ENCODE results near the gene LVRN. TPM values are rescaled to one million over a fixed set of nuclear protein-coding genes. Genes with fewer than 3 reads are reported as not detected.
A peak's percentile ranks its signal among the peaks of the same experiment; 100 is the strongest.
"Not testable (repeated sequence)": the region's sequence is repeated elsewhere in the genome, so short reads cannot be mapped to it uniquely, and the experiment has no call there.

The LVRN gene
- total and polyA plus RNA-seq, 2 experiments from 2014 or later: 0.31 to 0.45 TPM

GRCh38 chr5:115928578-115929407 lies 33.5 kb upstream of the LVRN start:
- not testable (repeated sequence) for H3K4me1 ChIP-seq (ENCODE audit: insufficient read depth); H3K27ac Mint-ChIP-seq; H3K27me3 ChIP-seq (ENCODE audit: insufficient read depth); H3K4me1 Mint-ChIP-seq; H3K27me3 Mint-ChIP-seq (ENCODE audit: insufficient read depth, low read depth, poor library complexity); DNase-seq (ENCODE audit: low spot score); H3F3A ChIP-seq (replicated peaks; ENCODE audit: low read depth); H2AFZ ChIP-seq; H3K9me3 Mint-ChIP-seq; ATAC-seq; H3K4me2 ChIP-seq; H3K4me3 ChIP-seq; H3K36me3 Mint-ChIP-seq (ENCODE audit: low read depth); H3K9me2 ChIP-seq (ENCODE audit: insufficient read depth); H3K4me3 Mint-ChIP-seq; H3K79me2 ChIP-seq (replicated peaks; ENCODE audit: insufficient read depth); H3K27ac ChIP-seq (ENCODE audit: low read depth); H4K20me1 ChIP-seq (replicated peaks; ENCODE audit: insufficient read depth); H3K36me3 ChIP-seq (ENCODE audit: insufficient read depth)

- not testable (repeated sequence) for H3K27me3 ChIP-seq (ENCODE audit: insufficient read depth); H3K36me3 ChIP-seq (ENCODE audit: insufficient read depth); H3K4me2 ChIP-seq; H2AFZ ChIP-seq; H3K4me1 ChIP-seq (ENCODE audit: insufficient read depth); H3K79me2 ChIP-seq (replicated peaks; ENCODE audit: insufficient read depth); DNase-seq (ENCODE audit: low spot score); ATAC-seq; H3F3A ChIP-seq (replicated peaks; ENCODE audit: low read depth); H3K36me3 Mint-ChIP-seq (ENCODE audit: low read depth); H3K4me3 Mint-ChIP-seq; H3K9me2 ChIP-seq (ENCODE audit: insufficient read depth); H3K9me3 Mint-ChIP-seq; H4K20me1 ChIP-seq (replicated peaks; ENCODE audit: insufficient read depth); H3K4me1 Mint-ChIP-seq; H3K27ac Mint-ChIP-seq; H3K27me3 Mint-ChIP-seq (ENCODE audit: insufficient read depth, low read depth, poor library complexity); H3K4me3 ChIP-seq; H3K27ac ChIP-seq (ENCODE audit: low read depth)
Observed at GRCh38 chr5:115930171-115930570, 32.1 kb upstream of the LVRN start.

GRCh38 chr5:115930630-115931337 lies 31.5 kb upstream of the LVRN start:
- Histone ChIP-seq H3K4me2 (no peak overlapping the region), H2AFZ (no peak overlapping the region), H3K4me1 (ENCODE audit: insufficient read depth) (no peaks in the 10 kb centered on the region; the same call in 1 of the 2 replicates), H3F3A (replicated peaks; ENCODE audit: low read depth) (no peaks in the 10 kb centered on the region), H3K9me2 (ENCODE audit: insufficient read depth) (no peaks in the 10 kb centered on the region), H3K4me3 (no peak overlapping the region), H3K27ac (ENCODE audit: low read depth) (peak overlapping the region; percentile 3; the same call in 1 of the 2 replicates), H4K20me1 (replicated peaks; ENCODE audit: insufficient read depth) (no peaks in the 10 kb centered on the region), H3K36me3 (ENCODE audit: insufficient read depth) (no peaks in the 10 kb centered on the region), H3K79me2 (replicated peaks; ENCODE audit: insufficient read depth) (no peaks in the 10 kb centered on the region), H3K27me3 (ENCODE audit: insufficient read depth) (no peaks in the 10 kb centered on the region)
- DNase-seq (ENCODE audit: low spot score): peak; percentile 54
- no peaks in the 10 kb centered on the region for H3K36me3 Mint-ChIP-seq (ENCODE audit: low read depth)
- TF ChIP-seq STAT1 (IDR thresholded peaks at IDR 0.05; ENCODE audit: unreplicated experiment): no peak
- no peak for TF ChIP-seq POLR2AphosphoS5 (IDR thresholded peaks at IDR 0.05; ENCODE audit: low read depth)
- TF ChIP-seq ZNF114 (CRISPR knock-in tag; IDR thresholded peaks at IDR 0.05): no peak
- no peak for TF ChIP-seq JUNB (IDR thresholded peaks at IDR 0.05; ENCODE audit: unreplicated experiment)
- no peak for TF ChIP-seq EZH2 (IDR thresholded peaks at IDR 0.05; ENCODE audit: low read depth, unreplicated experiment)
- no peak for TF ChIP-seq ZNF331 (CRISPR knock-in tag; IDR thresholded peaks at IDR 0.05; ENCODE audit: low read depth)
- H3K4me1 Mint-ChIP-seq: peaks cover 3% of the 10 kb centered on the region; the same call in 1 of the 3 replicates
- no peaks in the 10 kb centered on the region for H3K9me3 Mint-ChIP-seq
- H3K4me3 Mint-ChIP-seq: no peak overlapping the region
- peak; percentile 62 for ATAC-seq
- H3K27me3 Mint-ChIP-seq (ENCODE audit: insufficient read depth, low read depth, poor library complexity): no peaks in the 10 kb centered on the region
- H3K27ac Mint-ChIP-seq: no peak overlapping the region
